H7 (cell line): Measurements from ENCODE around the gene TUBG2. TPM values are rescaled to one million over a fixed set of nuclear protein-coding genes. Genes with fewer than 3 reads are reported as not detected.

ENCODE experiments used
- DNase-seq: peaks from one replicate; pipeline ENCODE4 v3.0.0; 2012
- H3K27me3 ChIP-seq: 2 replicates; pipeline ENCODE4 v1.6.0; 2011; ENCODE audit warnings: mild to moderate bottlenecking, low read length; ENCODE audit not compliant: control insufficient read depth, insufficient read depth
- H3K36me3 ChIP-seq: replicated peaks from 2 replicates; pipeline ENCODE4 v1.5.1; 2011; ENCODE audit warnings: low read length; ENCODE audit not compliant: control insufficient read depth, insufficient read depth
- H3K4me3 ChIP-seq: 2 replicates; pipeline ENCODE4 v1.5.1; 2011; ENCODE audit warnings: low read depth, mild to moderate bottlenecking, control low read depth, low read length, moderate library complexity; ENCODE audit not compliant: insufficient read depth
- total RNA-seq: library from RNA; depleted of rRNA; stranded (reverse); fragments of >200 nt; shearing (Covaris generic); gene quantifications from 2 replicates; pipeline ENCODE4 v1.2.3, GENCODE V29; 2014

TUBG2 gene
- total RNA-seq, 1 experiment from 2014 or later, result 15.0 TPM

- no peaks in the 10 kb centered on the region for H3K36me3 ChIP-seq
- DNase-seq, result peak; percentile 73
- peak overlapping the region; percentile 72 for H3K4me3 ChIP-seq
- H3K27me3 ChIP-seq, result peaks cover 41% of the 10 kb centered on the region
These were observed 19.9 kb downstream of the TUBG2 start for GRCh38 chr17:42678951-42679491.

DNA sequence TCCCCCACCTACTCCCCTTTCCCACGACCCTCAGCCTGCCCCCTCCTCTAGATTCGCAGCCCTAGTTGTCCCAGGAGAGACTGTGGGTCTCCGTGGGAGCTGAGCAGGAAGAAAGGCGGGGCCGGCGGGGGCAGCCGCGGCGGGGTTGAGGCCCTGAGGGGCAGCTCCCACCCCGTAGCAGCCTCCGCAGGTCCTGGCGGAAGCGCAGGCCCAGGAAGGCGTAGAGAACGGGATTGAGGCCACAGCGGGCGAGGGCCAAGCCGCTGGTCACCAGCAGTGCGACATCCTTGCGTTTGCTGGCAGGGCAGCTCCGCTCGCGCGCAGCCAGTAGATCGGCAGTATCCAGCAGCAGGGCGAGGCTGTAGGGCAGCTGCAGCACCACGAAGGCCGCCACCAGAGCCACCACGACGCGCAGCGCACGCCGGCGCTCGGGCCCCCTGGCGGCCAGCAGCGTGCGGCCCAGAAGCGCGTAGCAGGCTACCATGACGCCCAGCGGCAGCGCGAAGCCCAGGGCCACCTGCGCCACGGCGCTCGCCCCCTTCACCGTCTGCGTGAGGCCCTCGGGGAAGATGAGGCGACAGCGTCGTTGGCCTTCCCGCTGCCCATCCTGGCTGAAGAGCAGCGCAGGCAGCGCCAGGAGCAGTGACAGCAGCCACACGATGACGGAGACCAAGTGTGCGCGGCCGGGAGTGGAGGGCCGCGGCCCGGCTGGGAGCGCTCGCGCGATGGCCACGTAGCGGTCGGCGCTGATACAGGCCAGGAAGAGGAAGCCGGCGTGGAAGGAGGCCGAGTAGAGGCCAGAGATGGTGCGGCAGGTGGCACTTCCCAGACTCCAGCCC lies 20.6 kb downstream of the TUBG2 start:
- no peaks in the 10 kb centered on the region for H3K36me3 ChIP-seq
- peaks cover 37% of the 10 kb centered on the region for H3K27me3 ChIP-seq
- peak overlapping the region; percentile 45 for H3K4me3 ChIP-seq
- DNase-seq, result peak; percentile 91

DNA sequence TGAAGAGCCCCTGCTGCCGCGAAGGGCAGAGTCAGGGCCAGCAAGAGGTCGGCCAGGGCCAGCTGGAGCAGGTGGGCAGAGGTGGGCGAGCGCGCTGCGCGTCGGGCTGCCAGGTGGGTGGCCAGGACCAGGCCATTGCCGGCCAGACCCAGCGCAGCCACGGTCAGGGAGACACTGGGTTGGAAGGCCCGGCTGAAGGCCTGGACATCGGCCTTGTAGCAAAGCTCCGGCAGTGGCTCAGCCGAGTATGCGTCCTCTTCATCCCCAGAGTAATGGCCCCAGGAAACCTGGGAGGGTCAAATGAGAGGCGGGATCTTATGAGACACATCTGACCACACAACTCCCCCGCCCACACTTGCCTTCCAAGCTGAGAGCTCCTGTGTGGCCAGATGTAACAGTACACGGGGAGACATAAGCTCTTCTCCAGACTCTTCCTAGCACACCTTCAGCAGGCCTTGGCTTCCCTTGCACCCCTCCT lies 21.3 kb downstream of the TUBG2 start:
- Histone ChIP-seq H3K4me3 (peak overlapping the region; percentile 45), H3K27me3 (peaks cover 33% of the 10 kb centered on the region), H3K36me3 (no peaks in the 10 kb centered on the region)
- peak; percentile 53 for DNase-seq

GRCh38 chr17:42681976-42682721 lies 23.1 kb downstream of the TUBG2 start, which contains the start of gene CNTNAP1:
Gene CNTNAP1 (plus strand): TSS chr17:42682531. CDS start chr17:42682830, 299 bp downstream.
- H3K4me3 ChIP-seq, result peak within 1 kb of the TSS; percentile 63
- no peaks in the 10 kb centered on the region; the same call in 1 of the 2 replicates for H3K36me3 ChIP-seq
- peak; percentile 93 for DNase-seq
- peaks cover 23% of the 10 kb centered on the region for H3K27me3 ChIP-seq

DNA sequence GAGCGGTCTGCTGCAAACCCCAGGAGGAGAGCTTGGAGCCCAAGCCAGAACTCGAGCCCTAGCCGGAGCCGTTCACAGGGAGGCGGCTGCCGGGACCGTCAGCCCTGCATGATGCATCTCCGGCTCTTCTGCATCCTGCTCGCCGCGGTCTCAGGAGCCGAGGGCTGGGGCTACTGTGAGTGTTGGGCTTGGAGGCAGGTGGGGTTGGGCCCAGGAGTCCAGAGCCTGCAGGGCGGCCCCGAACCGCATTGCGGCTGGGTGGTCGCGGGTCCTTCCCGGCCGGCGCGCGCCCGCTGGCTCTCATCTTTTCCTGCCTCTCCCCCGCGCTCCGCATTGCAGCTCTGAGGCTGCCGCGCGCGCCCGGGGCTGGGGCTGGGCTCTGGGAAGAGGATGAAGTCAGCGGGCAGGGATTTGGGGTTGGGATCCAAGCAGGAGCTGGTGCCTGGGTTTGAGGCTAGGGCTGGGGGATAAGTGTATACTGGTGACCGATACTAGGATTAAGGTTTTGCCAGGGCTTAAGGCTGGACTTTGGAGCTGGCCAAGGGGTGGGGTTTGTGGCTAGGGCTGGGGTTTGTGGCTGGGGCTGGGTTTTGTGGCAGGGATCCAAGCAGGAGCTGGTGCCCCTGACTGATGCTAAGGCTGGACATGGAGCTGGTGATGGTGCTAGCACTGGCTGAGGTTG lies 23.8 kb downstream of the TUBG2 start:
- Histone ChIP-seq H3K4me3 (peak overlapping the region; percentile 63), H3K36me3 (no peaks in the 10 kb centered on the region; the same call in 1 of the 2 replicates), H3K27me3 (peaks cover 23% of the 10 kb centered on the region)
- peak; percentile 87 for DNase-seq

- Histone ChIP-seq H3K27me3 (peaks cover 23% of the 10 kb centered on the region), H3K4me3 (peak overlapping the region; percentile 63; the same call in 1 of the 2 replicates), H3K36me3 (no peaks in the 10 kb centered on the region; the same call in 1 of the 2 replicates)
- peak; percentile 81 for DNase-seq
These were observed 24.4 kb downstream of the TUBG2 start for GRCh38 chr17:42683407-42684034.

DNA sequence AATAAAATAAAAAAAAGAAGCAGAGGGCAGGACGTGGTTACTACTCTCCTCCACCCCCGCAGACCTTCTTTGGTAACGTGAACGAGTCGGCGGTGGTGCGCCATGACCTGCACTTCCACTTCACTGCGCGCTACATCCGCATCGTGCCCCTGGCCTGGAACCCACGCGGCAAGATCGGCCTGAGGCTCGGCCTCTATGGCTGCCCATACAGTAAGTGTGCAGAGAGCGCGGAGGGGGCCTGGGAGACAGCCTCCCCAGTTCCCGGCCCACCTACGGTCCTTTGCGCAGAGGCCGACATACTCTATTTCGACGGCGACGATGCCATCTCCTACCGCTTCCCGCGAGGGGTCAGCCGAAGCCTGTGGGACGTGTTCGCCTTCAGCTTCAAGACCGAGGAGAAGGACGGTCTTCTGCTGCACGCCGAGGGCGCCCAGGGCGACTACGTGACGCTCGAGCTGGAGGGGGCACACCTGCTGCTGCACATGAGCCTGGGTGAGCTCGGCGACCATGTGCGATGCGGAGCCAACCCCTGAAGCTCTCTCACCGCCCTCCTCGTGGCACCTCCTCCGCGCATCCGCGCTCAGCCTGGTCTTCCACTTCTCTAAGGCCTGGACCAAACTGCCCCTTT lies 26.0 kb downstream of the TUBG2 start:
- no peak for DNase-seq
- no peaks in the 10 kb centered on the region; the same call in 1 of the 2 replicates for H3K36me3 ChIP-seq
- H3K27me3 ChIP-seq, result peaks cover 21% of the 10 kb centered on the region

GRCh38 chr17:42685831-42686230 lies 26.7 kb downstream of the TUBG2 start:
- H3K36me3 ChIP-seq, result no peaks in the 10 kb centered on the region; the same call in 1 of the 2 replicates
- no peak overlapping the region for H3K4me3 ChIP-seq
- H3K27me3 ChIP-seq, result peaks cover 15% of the 10 kb centered on the region
- DNase-seq, result no peak

More for the DNA sequence above, 26.0 kb downstream of the TUBG2 start:
- no peak overlapping the region for H3K4me3 ChIP-seq

DNA sequence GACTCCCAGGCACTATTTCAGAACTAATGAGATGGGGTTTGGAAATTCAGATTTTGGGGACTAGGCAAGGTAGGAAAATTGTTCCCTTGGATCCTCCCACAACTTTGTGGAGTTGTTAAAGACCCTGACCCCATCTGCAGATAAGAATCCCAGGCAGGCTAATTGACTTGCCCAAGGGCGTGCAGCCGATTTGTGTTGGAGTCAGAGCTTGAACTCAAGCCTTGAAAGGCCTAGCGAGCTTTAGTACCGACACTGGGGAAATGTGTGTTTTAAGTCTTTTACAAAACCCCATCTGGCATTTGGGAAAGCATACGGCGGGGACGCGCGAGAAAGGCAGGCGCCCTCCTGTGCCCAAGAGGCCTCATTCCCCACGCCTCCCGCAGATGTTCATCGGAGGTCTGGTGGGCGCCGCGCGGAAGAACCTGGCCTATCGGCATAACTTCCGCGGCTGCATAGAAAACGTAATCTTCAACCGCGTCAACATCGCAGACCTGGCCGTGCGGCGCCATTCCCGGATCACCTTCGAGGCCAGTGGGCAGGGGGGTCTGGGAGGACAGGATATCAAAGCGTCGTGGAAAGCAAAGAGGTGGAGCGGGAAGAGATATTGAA lies 27.5 kb downstream of the TUBG2 start:
- Histone ChIP-seq H3K27me3 (peaks cover 15% of the 10 kb centered on the region), H3K4me3 (no peak overlapping the region), H3K36me3 (no peaks in the 10 kb centered on the region; the same call in 1 of the 2 replicates)
- DNase-seq, result peak; percentile 62

GRCh38 chr17:42687707-42688320 lies 28.7 kb downstream of the TUBG2 start:
- DNase-seq, result peak; percentile 53
- no peak overlapping the region for H3K4me3 ChIP-seq

GRCh38 chr17:42690596-42690995 lies 31.5 kb downstream of the TUBG2 start:
- H3K27me3 ChIP-seq, result no peaks in the 10 kb centered on the region
- peaks cover 2% of the 10 kb centered on the region; the same call in 1 of the 2 replicates for H3K36me3 ChIP-seq
- no peak overlapping the region for H3K4me3 ChIP-seq
- DNase-seq, result no peak

More at GRCh38 chr17:42687707-42688320, 28.7 kb downstream of the TUBG2 start:
- Histone ChIP-seq H3K27me3 (peaks cover 13% of the 10 kb centered on the region), H3K36me3 (no peaks in the 10 kb centered on the region; the same call in 1 of the 2 replicates)

DNA sequence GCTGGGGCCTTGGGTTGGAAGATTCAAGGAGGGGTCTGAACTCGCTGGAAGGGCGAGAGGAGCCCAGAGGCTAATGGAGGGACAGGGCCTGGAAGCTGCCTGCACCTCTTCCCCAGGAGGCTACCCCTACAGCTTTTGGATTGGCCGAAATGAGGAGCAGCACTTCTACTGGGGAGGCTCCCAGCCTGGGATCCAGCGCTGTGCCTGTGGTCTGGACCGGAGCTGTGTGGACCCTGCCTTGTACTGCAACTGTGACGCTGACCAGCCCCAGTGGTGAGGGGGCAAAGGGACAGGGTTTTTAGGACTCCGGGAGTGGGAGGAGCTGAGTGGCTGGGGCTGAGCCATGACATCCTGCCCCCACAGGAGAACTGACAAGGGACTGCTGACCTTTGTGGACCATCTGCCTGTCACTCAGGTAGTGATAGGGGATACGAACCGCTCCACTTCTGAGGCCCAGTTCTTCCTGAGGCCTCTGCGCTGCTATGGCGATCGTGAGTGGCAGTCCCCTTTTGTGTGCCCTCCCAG lies 32.0 kb downstream of the TUBG2 start:
- Histone ChIP-seq H3K36me3 (peaks cover 2% of the 10 kb centered on the region; the same call in 1 of the 2 replicates), H3K27me3 (no peaks in the 10 kb centered on the region), H3K4me3 (no peak overlapping the region)
- DNase-seq, result peak; percentile 38
